Fibroblast of villous mesenchyme (primary cell): ENCODE data around the gene GPT2. TPM values are rescaled to one million over a fixed set of nuclear protein-coding genes. Genes with fewer than 3 reads are reported as not detected.
A peak's percentile ranks its signal among the peaks of the same experiment; 100 is the strongest.

ENCODE experiments used
- DNase-seq: peaks from one replicate; pipeline ENCODE4 v3.0.0-alpha.2; 2010; ENCODE audit warnings: low read depth
- H3K4me3 ChIP-seq: 2 replicates; pipeline ENCODE4 v1.5.1; 2011; ENCODE audit warnings: low read depth, mild to moderate bottlenecking, low read length
- CTCF ChIP-seq: IDR thresholded peaks from 2 replicates; pipeline ENCODE4 v1.5.1; 2012; ENCODE audit warnings: low read depth, mild to moderate bottlenecking, low read length; ENCODE audit not compliant: insufficient read depth
- total RNA-seq: library from RNA; depleted of rRNA; stranded (reverse); fragments of >200 nt; gene quantifications from 2 replicates; pipeline ENCODE4 v1.2.3, GENCODE V29; 2012

The GPT2 gene
- total RNA-seq, 1 donor: 13.0 TPM

DNA sequence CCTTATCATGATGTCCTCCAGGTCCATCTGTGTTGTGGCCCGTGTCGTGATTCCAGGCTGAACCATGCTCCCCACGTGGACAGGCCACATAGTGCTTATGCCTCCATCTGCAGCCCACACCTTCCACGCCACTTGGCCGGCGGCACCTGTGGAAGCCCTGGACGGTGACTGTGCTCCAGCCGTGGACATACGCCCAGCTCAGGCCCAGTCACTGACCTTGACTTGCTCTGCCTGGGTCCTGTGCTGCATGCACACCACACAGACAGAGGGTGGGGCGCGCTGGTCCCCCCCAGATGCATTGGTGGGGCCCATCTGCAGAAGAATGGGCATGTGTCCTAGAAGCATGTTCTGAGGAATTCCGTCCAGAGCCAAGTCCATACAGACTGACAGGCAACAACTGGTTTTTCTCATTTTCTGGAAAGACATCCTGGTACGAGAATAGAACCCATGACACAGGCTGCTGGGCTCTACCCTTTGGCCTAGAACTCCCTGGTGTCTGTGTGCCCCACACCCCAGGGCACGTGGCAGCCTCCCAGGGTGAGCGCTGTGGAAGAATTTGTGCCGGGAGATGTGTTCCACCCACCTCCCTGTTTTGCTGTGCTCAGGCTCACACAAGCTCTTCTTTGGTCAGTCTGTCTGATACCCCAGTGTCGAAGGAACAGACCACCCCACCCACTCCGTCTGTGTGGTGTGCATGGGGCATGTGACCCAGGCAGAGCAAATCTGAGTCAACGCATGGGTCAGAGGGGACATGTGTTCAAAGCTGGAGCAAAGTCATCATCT, 39.5 kb downstream of the GPT2 start:
- no peak overlapping the region for H3K4me3 ChIP-seq
- no peak for DNase-seq
- TF ChIP-seq CTCF: no peak

DNA sequence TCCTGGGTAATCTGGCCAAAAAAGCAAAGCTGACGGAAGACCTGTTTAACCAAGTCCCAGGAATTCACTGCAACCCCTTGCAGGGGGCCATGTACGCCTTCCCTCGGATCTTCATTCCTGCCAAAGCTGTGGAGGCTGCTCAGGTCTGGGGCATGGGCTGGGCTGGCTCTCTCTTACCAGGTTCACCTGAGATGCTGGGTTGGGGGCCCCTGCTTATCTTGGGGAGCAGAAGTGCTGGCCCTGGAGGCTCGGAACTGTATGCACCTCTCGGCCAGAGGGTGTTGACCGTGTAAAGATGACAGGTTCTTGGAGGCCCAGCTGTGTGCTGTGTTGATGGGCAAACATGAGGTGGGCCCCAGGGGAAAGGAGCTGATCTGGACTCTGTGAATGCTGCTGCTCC, 40.2 kb downstream of the GPT2 start:
- TF ChIP-seq CTCF: no peak
- no peak for DNase-seq
- H3K4me3 ChIP-seq: no peak overlapping the region

- no peak for TF ChIP-seq CTCF
- DNase-seq: no peak
- H3K4me3 ChIP-seq: no peak overlapping the region
Observed at GRCh38 chr16:46926470-46927225, 42.5 kb downstream of the GPT2 start.

DNA sequence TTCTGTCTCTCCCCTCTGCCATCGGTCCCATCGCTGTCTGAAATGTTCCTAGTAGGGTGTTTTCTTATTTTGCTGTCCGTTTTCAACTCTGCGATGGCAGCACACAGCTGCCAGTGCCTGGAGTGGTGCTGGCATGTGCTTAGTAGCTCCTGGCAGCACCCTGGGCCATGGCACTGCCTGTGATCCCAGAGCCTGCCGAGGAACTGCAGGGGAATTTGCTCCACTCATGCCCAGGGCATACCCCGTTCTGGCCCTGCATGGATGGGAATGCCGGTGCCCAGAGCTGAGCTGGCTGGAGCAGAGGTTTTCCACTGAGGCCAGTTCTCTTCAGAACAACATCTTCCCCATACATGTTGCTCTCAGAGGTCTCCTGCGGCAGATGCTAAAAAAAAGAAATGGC, 43.1 kb downstream of the GPT2 start:
- TF ChIP-seq CTCF: no peak
- DNase-seq: no peak
- no peak overlapping the region for H3K4me3 ChIP-seq

- no peak for DNase-seq
- TF ChIP-seq CTCF: no peak
- no peak overlapping the region for H3K4me3 ChIP-seq
Observed at GRCh38 chr16:46928811-46929210, 44.6 kb downstream of the GPT2 start.

DNA sequence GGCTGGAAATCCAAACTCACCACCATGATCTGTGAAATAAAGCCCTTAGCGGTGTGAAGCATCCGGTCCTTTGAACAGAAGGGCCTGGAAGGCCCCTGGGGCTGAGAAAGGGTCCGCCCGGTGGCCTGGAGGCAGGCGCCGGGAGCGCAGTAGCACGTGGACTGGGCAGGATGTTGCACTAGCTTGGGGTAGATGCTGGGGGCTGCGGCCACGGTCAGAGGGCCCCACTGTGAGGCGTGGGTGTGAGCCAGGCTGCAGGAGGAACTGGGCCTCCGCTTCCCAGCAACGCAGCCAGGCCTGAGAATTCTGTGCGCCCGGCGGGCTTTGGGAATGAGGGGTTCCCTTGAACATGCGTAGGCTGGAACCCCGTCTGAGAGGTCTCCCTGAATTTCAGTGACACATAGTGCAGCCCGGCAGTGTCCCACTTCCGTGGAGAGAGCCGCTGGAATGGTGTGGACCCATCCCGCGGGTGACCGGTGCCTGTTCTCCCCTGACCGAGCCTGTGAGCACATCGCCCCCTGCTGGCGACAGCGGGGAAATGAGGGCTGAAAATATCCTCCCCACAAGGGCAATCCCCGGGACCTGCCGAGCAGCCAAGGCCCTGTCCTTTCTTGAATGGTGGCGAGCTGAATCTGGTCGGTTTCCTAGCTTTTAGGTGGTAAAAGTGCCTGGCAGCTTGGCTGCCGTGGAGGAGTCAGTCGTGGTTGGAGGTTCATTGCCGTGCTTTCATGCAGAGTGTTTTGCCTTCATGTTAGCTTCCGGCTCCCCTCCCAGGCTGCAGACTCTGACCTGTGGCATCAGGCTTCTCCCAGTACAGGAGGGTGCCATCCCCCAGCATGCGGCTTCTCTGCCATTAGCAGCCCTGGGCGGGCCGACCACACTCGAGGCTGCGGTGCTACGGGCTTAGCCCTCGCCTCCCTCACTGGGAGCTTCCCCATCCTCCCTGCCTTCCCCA, 45.5 kb downstream of the GPT2 start:
- H3K4me3 ChIP-seq: no peak overlapping the region
- TF ChIP-seq CTCF: peak; percentile 87
- DNase-seq: peak; percentile 54
